GM12865 (cell line): ENCODE data around the gene AEBP2.

Experiments
- DNase-seq: peaks from one replicate; pipeline ENCODE4 v3.0.0; 2010; ENCODE audit warnings: low read depth
- H3K4me3 ChIP-seq: 2 replicates; pipeline ENCODE4 v1.5.1; 2011; ENCODE audit warnings: mild to moderate bottlenecking, low read depth, low read length, control low read depth
- TF ChIP-seq, protein P1 (sequence below): IDR thresholded peaks from 2 replicates; pipeline ENCODE4 v1.5.1; 2011; ENCODE audit warnings: low read length, control low read depth, low read depth, inconsistent platforms; ENCODE audit not compliant: insufficient read depth; ENCODE audit errors: missing control alignments

Gene AEBP2

DNA sequence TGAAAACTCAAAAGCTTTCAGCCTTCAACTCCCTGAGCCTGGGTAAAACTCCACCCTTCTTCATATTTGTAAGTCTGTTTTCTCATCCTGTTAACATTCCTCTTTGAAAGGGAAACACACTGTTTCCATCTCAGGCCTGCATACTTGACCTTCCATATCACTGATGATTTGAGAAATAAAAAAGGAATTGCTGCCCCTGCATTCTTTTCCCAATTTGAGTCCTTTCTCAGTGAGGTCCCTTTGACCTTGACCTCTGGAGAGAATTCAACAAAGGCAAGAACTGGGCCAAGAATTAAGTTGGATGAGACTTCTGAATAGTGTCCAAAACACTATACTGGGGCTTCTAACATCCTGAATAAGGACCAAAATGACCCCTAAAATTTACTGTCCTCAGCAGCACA is 108.0 kb downstream of the AEBP2 start:
- TF ChIP-seq, protein P1, sequence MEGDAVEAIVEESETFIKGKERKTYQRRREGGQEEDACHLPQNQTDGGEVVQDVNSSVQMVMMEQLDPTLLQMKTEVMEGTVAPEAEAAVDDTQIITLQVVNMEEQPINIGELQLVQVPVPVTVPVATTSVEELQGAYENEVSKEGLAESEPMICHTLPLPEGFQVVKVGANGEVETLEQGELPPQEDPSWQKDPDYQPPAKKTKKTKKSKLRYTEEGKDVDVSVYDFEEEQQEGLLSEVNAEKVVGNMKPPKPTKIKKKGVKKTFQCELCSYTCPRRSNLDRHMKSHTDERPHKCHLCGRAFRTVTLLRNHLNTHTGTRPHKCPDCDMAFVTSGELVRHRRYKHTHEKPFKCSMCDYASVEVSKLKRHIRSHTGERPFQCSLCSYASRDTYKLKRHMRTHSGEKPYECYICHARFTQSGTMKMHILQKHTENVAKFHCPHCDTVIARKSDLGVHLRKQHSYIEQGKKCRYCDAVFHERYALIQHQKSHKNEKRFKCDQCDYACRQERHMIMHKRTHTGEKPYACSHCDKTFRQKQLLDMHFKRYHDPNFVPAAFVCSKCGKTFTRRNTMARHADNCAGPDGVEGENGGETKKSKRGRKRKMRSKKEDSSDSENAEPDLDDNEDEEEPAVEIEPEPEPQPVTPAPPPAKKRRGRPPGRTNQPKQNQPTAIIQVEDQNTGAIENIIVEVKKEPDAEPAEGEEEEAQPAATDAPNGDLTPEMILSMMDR = no peak
- DNase-seq = no peak
- H3K4me3 ChIP-seq = no peak overlapping the region

DNA sequence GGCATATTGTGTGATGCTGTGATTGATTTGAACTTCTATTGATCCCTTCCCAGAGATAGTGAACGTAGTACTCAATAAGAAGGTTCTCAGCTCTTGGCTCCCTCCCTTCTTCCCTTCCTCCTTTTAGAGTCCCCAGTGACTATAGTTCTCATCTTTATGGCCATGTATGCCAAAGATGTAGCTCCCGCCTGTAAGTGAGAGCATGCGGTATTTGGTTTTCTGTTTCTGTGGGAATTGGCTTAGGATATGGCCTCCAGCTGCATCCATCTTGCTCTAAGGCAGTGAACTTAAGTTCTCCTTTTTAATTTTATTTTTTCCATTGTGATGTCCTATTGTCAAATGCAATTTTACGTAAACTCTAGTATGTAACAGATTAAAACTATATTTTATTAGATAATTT is 109.5 kb downstream of the AEBP2 start:
- TF ChIP-seq, protein P1 = no peak
- no peak for DNase-seq
- H3K4me3 ChIP-seq = no peak overlapping the region

DNA sequence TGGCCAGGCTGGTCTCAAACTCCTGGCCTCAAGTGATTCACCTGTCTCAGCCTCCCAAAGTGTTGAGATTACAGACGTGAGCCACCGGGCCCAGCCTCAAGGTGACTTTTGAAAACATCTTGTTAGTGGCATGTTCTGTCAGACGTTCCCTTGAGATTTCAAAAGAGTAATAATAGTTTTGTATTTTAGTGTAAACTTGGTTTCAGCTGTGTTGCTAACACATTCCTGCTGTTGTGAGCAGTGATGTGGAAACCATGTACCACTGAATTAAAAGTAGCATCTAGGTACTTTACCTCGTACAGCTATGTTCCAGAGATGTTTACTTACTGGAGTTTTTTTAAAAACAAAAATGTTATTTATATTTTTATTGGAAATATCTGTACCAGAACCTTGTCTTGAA is 111.3 kb downstream of the AEBP2 start:
- DNase-seq = peak; percentile 60
- no peak overlapping the region for H3K4me3 ChIP-seq
- TF ChIP-seq, protein P1 = no peak

DNA sequence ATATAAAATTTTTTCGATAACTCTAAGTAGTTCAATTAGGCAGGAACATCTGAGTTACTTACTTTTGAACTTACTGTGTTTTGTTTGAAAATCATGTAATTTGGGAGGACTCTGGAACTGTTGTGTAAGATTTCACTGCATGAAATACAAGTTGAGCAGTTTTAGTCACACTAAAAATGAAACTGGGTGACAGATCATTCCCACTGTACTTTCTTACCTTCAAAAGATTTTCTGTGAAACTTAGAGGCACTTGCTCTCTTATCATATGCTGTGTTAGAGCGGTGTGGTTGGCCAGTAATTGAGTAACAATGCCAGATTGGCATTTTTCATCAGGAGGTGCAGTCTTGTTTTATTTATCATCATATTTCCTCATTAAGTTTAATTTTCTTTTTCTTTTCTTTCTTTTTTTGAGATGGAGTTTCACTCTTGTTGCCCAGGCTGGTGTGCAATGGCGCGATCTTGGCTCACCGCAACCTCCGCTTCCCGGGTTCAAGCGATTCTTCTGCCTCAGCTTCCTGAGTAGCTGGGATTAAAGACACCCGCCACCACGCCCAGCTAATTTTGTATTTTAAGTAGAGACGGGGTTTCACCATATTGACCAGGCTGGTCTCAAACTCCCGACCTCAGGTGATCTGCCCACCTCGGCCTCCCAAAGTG is 113.3 kb downstream of the AEBP2 start:
- peak overlapping the region; percentile 5; the same call in 1 of the 2 replicates for H3K4me3 ChIP-seq
- DNase-seq = peak; percentile 74

DNA sequence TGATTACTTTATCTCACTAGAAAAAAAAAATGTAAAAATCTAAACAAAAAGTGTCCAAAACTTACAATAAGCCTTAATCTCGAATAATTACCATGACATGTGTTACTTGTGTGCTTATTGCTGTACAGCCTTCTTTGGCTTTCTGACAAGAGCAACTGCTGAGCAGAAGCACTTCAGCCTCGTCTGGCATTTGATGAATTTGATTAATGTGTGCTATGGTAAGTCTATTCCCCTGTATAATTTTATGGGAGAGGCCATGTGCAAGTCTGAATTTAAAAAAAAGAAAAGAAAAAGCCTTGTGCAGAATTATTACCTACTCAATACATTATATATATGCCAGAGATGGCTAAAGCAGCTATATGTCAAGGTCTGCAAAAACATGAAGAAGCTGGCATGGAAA is 113.9 kb downstream of the AEBP2 start:
- H3K4me3 ChIP-seq = no peak overlapping the region
- DNase-seq = no peak
- TF ChIP-seq, protein P1 = no peak

DNA sequence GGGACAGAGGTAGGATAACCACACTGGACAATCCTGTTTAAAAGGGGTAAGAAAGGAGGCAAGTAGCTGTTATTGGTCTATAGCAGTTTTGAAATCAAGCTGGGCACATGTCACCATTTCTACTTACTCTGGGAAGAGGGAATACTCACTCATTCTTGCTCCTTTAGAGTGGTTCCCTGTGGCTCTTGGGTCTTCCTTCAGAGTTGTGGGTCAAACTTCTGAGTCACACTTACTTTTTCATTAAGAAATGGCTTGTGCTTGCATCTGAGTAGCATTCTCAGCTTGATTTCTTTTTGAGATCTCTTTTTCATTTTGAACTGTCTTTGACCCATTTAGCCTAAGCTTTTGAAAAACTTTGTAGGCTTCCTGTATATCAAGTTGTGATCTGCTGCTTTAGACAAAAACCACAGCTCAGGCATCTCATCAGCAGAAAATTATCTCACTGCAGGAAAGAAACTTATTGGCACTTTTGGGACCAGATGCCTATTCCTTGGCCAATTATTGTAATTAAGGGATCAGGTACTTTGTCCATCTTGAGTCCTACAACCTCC is 122.2 kb downstream of the AEBP2 start:
- DNase-seq = no peak
- TF ChIP-seq, protein P1 = no peak
- no peak overlapping the region for H3K4me3 ChIP-seq
